ENCODE data around the gene WRAP73.
A peak's percentile ranks its signal among the peaks of the same experiment; 100 is the strongest.

The WRAP73 gene

GRCh38 chr1:3609016-3609768, 40.7 kb downstream of the WRAP73 start:
- no peak for DNase-seq

GRCh38 chr1:3608154-3608553, 41.7 kb downstream of the WRAP73 start:
- DNase-seq = no peak

GRCh38 chr1:3607703-3608065, 42.2 kb downstream of the WRAP73 start:
- no peak for DNase-seq

GRCh38 chr1:3606779-3607702, 42.9 kb downstream of the WRAP73 start:
- no peak for DNase-seq

GRCh38 chr1:3604997-3605823, 44.7 kb downstream of the WRAP73 start:
- DNase-seq = no peak

- no peak for DNase-seq
Measured at GRCh38 chr1:3604468-3604974, 45.4 kb downstream of the WRAP73 start.

GRCh38 chr1:3603571-3604467, 46.1 kb downstream of the WRAP73 start:
- no peak for DNase-seq

- no peak for DNase-seq
Measured at GRCh38 chr1:3603156-3603555, 46.7 kb downstream of the WRAP73 start.

GRCh38 chr1:3602375-3602774, 47.5 kb downstream of the WRAP73 start:
- DNase-seq = no peak

- no peak for DNase-seq
Measured at GRCh38 chr1:3601743-3602142, 48.2 kb downstream of the WRAP73 start.

GRCh38 chr1:3600354-3600753, 49.5 kb downstream of the WRAP73 start:
- no peak for DNase-seq

GRCh38 chr1:3599816-3600215, 50.1 kb downstream of the WRAP73 start:
- no peak for DNase-seq

GRCh38 chr1:3599286-3599811, 50.6 kb downstream of the WRAP73 start:
- no peak for DNase-seq

GRCh38 chr1:3598522-3599285, 51.2 kb downstream of the WRAP73 start:
- DNase-seq = no peak

GRCh38 chr1:3598051-3598491, 51.8 kb downstream of the WRAP73 start:
- peak; percentile 27 for DNase-seq

GRCh38 chr1:3597599-3597964, 52.3 kb downstream of the WRAP73 start:
- peak; percentile 51 for DNase-seq

GRCh38 chr1:3596663-3597598, 53.0 kb downstream of the WRAP73 start:
- no peak for DNase-seq

GRCh38 chr1:3595949-3596348, 54.0 kb downstream of the WRAP73 start:
- no peak for DNase-seq

GRCh38 chr1:3594706-3595377, 55.1 kb downstream of the WRAP73 start:
- DNase-seq = no peak

Measured in CD4-positive, alpha-beta T cell treated with Interleukin-17A for 4 hours (primary cell).